ENCODE results near the gene LRG1.

GRCh38 chr19:4577020-4577782 is 37.4 kb upstream of the LRG1 start:
- TF ChIP-seq CTCF (IDR thresholded peaks at IDR 0.05) (no peak), POLR2AphosphoS5 (IDR thresholded peaks at IDR 0.05; ENCODE audit: low read depth, low read length) (no peak), REST (IDR thresholded peaks at IDR 0.05; ENCODE audit: insufficient read depth in 1 of 2, low read depth in 2 of 2, low read length in 1 of 2) (no peak), SIN3A (IDR thresholded peaks at IDR 0.05; ENCODE audit: borderline replicate concordance, insufficient read depth, low read depth, low read length) (no peak), TCF7L2 (IDR thresholded peaks at IDR 0.05; ENCODE audit: low read depth, low read length) (no peak)
